Measurements from ENCODE around the gene SLC38A6. TPM values are rescaled to one million over a fixed set of nuclear protein-coding genes. Genes with fewer than 3 reads are reported as not detected.

The SLC38A6 gene
- total RNA-seq, 1 experiment from 2014 or later, result 9.3 TPM

- ChIA-PET CTCF (no interaction called here), POLR2A (no interaction called here)
- no peaks in the 10 kb centered on the region for H3K4me1 ChIP-seq (ENCODE audit: control insufficient read depth, insufficient read depth, low read length)
- no peak for DNase-seq (ENCODE audit: low read depth, low spot score)
- no TSS peak for BruUV-seq (replicated peaks)
- no peaks in the 10 kb centered on the region for H3K9me3 ChIP-seq (ENCODE audit: control insufficient read depth, insufficient read depth, low read depth, low read length)
- no peak overlapping the region for H3K4me3 ChIP-seq (ENCODE audit: low read depth in 2 of 2, low read length in 2 of 2)
- TF ChIP-seq REST (IDR thresholded peaks at IDR 0.05; ENCODE audit: insufficient read depth in 1 of 2, low read depth in 2 of 2, low read length in 1 of 2), result no peak
- TF ChIP-seq CTCF (IDR thresholded peaks at IDR 0.05), result no peak
- no peak for TF ChIP-seq TCF7L2 (IDR thresholded peaks at IDR 0.05; ENCODE audit: low read depth, low read length)
- no peak for TF ChIP-seq SIN3A (IDR thresholded peaks at IDR 0.05; ENCODE audit: borderline replicate concordance, insufficient read depth, low read depth, low read length)
- TF ChIP-seq POLR2AphosphoS5 (IDR thresholded peaks at IDR 0.05; ENCODE audit: low read depth, low read length), result no peak
- H3K36me3 ChIP-seq (ENCODE audit: control insufficient read depth, insufficient read depth, low read length), result no peaks in the 10 kb centered on the region
- in situ Hi-C loops (cut with HindIII; ENCODE audit: low pct_unique_long_range_greater_than_20kb, low sequenced_read_pairs) (no loop called here), intact Hi-C loops (cut with micrococcal nuclease; ENCODE audit: unreplicated experiment) (no loop called here)
- no peak overlapping the region for H3K27ac ChIP-seq (ENCODE audit: low read length)
- no peaks in the 10 kb centered on the region for H3K27me3 ChIP-seq (ENCODE audit: control insufficient read depth, insufficient read depth, low read length)
- no peak for ATAC-seq
Observed at GRCh38 chr14:60999536-60999935, 18.5 kb downstream of the SLC38A6 start.

GRCh38 chr14:61003571-61003970 lies 22.5 kb downstream of the SLC38A6 start:
- Histone ChIP-seq H3K9me3 (ENCODE audit: control insufficient read depth, insufficient read depth, low read depth, low read length) (no peaks in the 10 kb centered on the region), H3K27me3 (ENCODE audit: control insufficient read depth, insufficient read depth, low read length) (no peaks in the 10 kb centered on the region), H3K36me3 (ENCODE audit: control insufficient read depth, insufficient read depth, low read length) (no peaks in the 10 kb centered on the region), H3K27ac (ENCODE audit: low read length) (no peak overlapping the region), H3K4me3 (ENCODE audit: low read depth in 2 of 2, low read length in 2 of 2) (no peak overlapping the region), H3K4me1 (ENCODE audit: control insufficient read depth, insufficient read depth, low read length) (no peaks in the 10 kb centered on the region)
- DNase-seq (ENCODE audit: low read depth, low spot score) (no peak), ATAC-seq (no peak)
- in situ Hi-C loops (cut with HindIII; ENCODE audit: low pct_unique_long_range_greater_than_20kb, low sequenced_read_pairs) (no loop called here), intact Hi-C loops (cut with micrococcal nuclease; ENCODE audit: unreplicated experiment) (no loop called here)
- no TSS peak for BruUV-seq (replicated peaks)
- ChIA-PET CTCF (no interaction called here), POLR2A (no interaction called here)
- no peak for TF ChIP-seq REST (IDR thresholded peaks at IDR 0.05; ENCODE audit: insufficient read depth in 1 of 2, low read depth in 2 of 2, low read length in 1 of 2)
- no peak for TF ChIP-seq TCF7L2 (IDR thresholded peaks at IDR 0.05; ENCODE audit: low read depth, low read length)
- no peak for TF ChIP-seq CTCF (IDR thresholded peaks at IDR 0.05)
- TF ChIP-seq SIN3A (IDR thresholded peaks at IDR 0.05; ENCODE audit: borderline replicate concordance, insufficient read depth, low read depth, low read length), result no peak
- no peak for TF ChIP-seq POLR2AphosphoS5 (IDR thresholded peaks at IDR 0.05; ENCODE audit: low read depth, low read length)

Data from Panc1 (cell line).